HL-60 (cell line): ENCODE data around the gene SPPL2A.

Experiments
- CTCF ChIP-seq: IDR thresholded peaks from one replicate; pipeline ENCODE4 v1.5.1; 2011; ENCODE audit warnings: low read length, control low read depth, inconsistent platforms; ENCODE audit not compliant: insufficient read depth
- GABPA ChIP-seq: IDR thresholded peaks from 2 replicates; pipeline ENCODE4 v1.6.1; 2012; ENCODE audit warnings: low read depth
- POLR2AphosphoS5 ChIP-seq: IDR thresholded peaks from 2 replicates; pipeline ENCODE4 v1.6.1; 2012; ENCODE audit warnings: low read depth
- REST ChIP-seq: IDR thresholded peaks from 2 replicates; pipeline ENCODE4 v1.6.1; 2012; ENCODE audit warnings: low read depth; ENCODE audit not compliant: insufficient replicate concordance

- TF ChIP-seq POLR2AphosphoS5, result no peak
- TF ChIP-seq REST, result no peak
- no peak for TF ChIP-seq CTCF
- TF ChIP-seq GABPA, result no peak
Measured at GRCh38 chr15:50670115-50670514, 95.4 kb downstream of the SPPL2A start.
